ENCODE measurements around the gene SULT1A1.

DNA sequence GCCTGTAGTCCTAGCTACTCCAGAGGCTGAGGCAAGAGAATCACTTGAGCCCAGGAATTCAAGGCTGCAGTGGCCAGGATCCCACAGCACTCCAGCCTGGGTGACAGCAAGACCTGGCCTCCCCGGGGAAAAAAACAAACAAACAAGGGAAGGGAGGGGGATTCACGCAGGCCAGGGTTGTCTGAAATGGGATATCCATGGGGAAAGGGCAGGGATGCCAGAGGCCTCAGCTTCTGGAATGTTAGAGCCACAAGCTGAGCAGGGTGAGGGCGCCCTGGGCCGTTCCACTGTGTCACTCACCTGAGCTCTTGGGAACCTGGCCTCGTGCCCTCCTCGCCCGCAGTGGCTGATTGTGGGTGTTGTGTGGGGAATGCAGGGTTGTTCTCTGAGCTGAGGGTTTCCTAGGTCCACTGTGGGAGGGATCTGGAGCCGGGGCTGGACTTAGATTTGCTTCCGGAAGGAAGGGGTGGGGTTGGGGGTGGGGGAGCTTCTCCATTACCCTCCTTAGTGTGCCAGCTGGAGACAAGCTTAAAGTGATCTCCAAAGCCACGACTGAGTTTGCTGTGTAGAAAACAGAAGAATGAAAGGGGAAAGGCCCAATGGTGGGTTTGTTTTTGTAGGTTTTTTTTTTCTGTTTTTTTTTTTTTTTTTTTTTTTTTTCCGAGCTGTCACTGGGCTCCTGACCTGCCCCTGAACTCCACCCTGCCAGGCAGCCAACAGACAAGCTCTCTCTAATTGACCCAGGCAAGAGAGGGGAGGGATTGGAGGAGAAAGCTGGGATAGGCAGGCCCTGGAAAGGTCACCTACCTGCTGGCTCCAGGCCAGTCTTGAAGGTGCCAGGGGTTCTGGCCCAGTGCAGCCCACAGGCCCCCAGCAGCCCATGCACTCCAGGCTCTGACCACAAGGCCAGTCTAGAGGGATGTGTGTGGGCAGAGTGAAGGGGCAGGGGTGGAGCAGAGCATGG, at the start of gene SULT1A1:
- TF ChIP-seq ZSCAN30 (tag by site-specific recombination; IDR thresholded peaks at IDR 0.05) (no peak), ZNF48 (tag by site-specific recombination; IDR thresholded peaks at IDR 0.05) (no peak), ZNF549 (tag by site-specific recombination; IDR thresholded peaks at IDR 0.05) (no peak)
- TF ChIP-seq, protein P1, sequence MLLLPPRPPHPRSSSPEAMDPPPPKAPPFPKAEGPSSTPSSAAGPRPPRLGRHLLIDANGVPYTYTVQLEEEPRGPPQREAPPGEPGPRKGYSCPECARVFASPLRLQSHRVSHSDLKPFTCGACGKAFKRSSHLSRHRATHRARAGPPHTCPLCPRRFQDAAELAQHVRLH (tag by site-specific recombination; IDR thresholded peaks at IDR 0.05), result no peak
- TF ChIP-seq, protein P2, sequence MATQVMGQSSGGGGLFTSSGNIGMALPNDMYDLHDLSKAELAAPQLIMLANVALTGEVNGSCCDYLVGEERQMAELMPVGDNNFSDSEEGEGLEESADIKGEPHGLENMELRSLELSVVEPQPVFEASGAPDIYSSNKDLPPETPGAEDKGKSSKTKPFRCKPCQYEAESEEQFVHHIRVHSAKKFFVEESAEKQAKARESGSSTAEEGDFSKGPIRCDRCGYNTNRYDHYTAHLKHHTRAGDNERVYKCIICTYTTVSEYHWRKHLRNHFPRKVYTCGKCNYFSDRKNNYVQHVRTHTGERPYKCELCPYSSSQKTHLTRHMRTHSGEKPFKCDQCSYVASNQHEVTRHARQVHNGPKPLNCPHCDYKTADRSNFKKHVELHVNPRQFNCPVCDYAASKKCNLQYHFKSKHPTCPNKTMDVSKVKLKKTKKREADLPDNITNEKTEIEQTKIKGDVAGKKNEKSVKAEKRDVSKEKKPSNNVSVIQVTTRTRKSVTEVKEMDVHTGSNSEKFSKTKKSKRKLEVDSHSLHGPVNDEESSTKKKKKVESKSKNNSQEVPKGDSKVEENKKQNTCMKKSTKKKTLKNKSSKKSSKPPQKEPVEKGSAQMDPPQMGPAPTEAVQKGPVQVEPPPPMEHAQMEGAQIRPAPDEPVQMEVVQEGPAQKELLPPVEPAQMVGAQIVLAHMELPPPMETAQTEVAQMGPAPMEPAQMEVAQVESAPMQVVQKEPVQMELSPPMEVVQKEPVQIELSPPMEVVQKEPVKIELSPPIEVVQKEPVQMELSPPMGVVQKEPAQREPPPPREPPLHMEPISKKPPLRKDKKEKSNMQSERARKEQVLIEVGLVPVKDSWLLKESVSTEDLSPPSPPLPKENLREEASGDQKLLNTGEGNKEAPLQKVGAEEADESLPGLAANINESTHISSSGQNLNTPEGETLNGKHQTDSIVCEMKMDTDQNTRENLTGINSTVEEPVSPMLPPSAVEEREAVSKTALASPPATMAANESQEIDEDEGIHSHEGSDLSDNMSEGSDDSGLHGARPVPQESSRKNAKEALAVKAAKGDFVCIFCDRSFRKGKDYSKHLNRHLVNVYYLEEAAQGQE (tag by site-specific recombination; IDR thresholded peaks at IDR 0.05), result no peak
- TF ChIP-seq, protein P3, sequence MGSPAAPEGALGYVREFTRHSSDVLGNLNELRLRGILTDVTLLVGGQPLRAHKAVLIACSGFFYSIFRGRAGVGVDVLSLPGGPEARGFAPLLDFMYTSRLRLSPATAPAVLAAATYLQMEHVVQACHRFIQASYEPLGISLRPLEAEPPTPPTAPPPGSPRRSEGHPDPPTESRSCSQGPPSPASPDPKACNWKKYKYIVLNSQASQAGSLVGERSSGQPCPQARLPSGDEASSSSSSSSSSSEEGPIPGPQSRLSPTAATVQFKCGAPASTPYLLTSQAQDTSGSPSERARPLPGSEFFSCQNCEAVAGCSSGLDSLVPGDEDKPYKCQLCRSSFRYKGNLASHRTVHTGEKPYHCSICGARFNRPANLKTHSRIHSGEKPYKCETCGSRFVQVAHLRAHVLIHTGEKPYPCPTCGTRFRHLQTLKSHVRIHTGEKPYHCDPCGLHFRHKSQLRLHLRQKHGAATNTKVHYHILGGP (tag by site-specific recombination; IDR thresholded peaks at IDR 0.05), result no peak
- TF ChIP-seq, protein P4, sequence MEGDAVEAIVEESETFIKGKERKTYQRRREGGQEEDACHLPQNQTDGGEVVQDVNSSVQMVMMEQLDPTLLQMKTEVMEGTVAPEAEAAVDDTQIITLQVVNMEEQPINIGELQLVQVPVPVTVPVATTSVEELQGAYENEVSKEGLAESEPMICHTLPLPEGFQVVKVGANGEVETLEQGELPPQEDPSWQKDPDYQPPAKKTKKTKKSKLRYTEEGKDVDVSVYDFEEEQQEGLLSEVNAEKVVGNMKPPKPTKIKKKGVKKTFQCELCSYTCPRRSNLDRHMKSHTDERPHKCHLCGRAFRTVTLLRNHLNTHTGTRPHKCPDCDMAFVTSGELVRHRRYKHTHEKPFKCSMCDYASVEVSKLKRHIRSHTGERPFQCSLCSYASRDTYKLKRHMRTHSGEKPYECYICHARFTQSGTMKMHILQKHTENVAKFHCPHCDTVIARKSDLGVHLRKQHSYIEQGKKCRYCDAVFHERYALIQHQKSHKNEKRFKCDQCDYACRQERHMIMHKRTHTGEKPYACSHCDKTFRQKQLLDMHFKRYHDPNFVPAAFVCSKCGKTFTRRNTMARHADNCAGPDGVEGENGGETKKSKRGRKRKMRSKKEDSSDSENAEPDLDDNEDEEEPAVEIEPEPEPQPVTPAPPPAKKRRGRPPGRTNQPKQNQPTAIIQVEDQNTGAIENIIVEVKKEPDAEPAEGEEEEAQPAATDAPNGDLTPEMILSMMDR (tag by site-specific recombination; IDR thresholded peaks at IDR 0.05), result no peak
- TF ChIP-seq, protein P5, sequence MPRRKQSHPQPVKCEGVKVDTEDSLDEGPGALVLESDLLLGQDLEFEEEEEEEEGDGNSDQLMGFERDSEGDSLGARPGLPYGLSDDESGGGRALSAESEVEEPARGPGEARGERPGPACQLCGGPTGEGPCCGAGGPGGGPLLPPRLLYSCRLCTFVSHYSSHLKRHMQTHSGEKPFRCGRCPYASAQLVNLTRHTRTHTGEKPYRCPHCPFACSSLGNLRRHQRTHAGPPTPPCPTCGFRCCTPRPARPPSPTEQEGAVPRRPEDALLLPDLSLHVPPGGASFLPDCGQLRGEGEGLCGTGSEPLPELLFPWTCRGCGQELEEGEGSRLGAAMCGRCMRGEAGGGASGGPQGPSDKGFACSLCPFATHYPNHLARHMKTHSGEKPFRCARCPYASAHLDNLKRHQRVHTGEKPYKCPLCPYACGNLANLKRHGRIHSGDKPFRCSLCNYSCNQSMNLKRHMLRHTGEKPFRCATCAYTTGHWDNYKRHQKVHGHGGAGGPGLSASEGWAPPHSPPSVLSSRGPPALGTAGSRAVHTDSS (tag by site-specific recombination; IDR thresholded peaks at IDR 0.05), result no peak

All from HEK293 (cell line).